ENCODE results near the gene TPCN1. TPM values are rescaled to one million over a fixed set of nuclear protein-coding genes. Genes with fewer than 3 reads are reported as not detected.

The TPCN1 gene
- total RNA-seq, 8 experiments from 2014 or later, result 2.7 to 39.8 (median 11.2) TPM

DNA sequence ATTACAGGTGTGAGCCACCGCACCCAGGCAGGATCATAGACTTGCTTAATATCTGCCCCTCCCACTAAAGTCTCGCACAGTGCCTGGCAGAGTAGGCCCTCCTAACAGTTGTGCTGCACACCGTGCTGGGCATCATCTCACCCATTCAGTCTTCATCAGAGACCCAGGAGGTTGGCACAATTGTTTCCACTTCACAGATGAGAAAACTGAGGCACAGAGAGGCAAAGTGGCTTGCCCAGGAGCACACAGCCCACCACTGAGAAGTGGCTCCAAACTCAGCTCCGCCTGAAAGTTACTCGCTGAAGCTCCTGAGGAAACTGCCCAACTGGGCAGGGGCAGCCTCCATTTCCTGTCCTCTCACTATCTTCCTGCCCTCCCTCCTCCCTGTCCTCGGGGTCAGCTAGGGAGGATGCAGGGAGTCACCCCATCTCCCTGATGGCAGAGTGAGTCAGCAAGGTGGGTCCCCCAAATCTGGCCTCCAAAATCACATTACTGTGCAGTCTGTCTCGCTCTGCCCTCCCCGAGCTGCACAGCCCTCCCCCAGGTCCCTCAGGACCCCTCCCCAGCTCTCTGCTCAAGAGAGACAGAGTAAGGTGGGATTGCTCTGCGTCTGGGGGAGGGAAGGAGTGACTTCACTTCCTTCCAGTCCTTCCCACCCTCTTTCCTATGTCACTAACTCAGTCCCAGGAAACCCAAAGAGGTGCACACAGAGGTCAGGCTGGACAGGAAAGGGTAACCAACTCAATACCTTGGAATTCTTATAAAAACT is 107.9 kb downstream of the TPCN1 start:
- in situ Hi-C loops (cut with MboI; ENCODE audit: low pct_unique_long_range_greater_than_20kb in 2 of 9, low sequenced_read_pairs in 9 of 9, unreplicated experiment in 9 of 9), result no loop called here
- no peak overlapping the region for H3K4me3 ChIP-seq
- H3K27ac ChIP-seq, result no peak overlapping the region
- no peaks in the 10 kb centered on the region for H3K4me1 ChIP-seq (replicated peaks in 1 of 2)
- WGBS, 10 experiments, result 0 to 100% (median 90%) methylated on average over 1 to 2 of the region's 9 CpGs; no CpG with 5 or more reads in 4 of the 10 experiments
- ATAC-seq (replicated peaks in 6 of 8), result peak in 2 of 8 experiments; percentile 1 to 3

DNA sequence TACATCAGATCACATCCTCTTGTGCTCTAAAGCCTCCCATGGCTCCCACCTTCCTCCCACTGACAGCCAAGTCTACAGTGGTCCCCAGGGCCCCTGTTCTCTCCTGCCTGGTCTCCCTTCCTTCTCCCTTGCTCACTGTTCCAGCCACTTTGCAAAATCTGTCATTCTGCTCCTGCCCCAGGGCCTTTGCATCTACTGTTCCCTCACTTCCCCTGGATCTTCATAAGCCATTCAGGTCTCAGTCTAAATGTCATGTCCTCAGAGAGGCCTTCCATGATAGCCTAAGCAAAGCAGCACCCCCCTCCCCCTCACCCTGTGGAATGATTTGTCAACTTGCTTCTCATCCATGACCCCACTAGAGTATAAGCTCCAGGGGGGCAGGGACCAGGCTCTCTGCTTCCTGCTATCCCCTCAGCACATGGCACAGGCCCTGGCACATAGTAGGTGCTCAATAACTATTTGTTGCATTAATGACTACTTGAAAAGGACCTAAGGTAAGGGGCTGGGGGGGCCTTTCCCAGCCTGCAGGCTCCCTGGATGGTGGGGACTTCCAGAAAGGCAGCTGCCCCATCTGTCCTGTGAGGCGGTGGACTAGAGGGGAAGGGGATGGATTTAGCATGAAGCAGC is 108.6 kb downstream of the TPCN1 start:
- Histone ChIP-seq H3K27ac (no peak overlapping the region), H3K4me1 (replicated peaks in 1 of 2) (no peaks in the 10 kb centered on the region), H3K4me3 (no peak overlapping the region)
- ATAC-seq (replicated peaks in 6 of 8), result no peak
- in situ Hi-C loops (cut with MboI; ENCODE audit: low pct_unique_long_range_greater_than_20kb in 2 of 9, low sequenced_read_pairs in 9 of 9, unreplicated experiment in 9 of 9), result no loop called here
- WGBS, 10 experiments, result 100% methylated on average over 1 of the region's 1 CpG; no CpG with 5 or more reads in 9 of the 10 experiments

DNA sequence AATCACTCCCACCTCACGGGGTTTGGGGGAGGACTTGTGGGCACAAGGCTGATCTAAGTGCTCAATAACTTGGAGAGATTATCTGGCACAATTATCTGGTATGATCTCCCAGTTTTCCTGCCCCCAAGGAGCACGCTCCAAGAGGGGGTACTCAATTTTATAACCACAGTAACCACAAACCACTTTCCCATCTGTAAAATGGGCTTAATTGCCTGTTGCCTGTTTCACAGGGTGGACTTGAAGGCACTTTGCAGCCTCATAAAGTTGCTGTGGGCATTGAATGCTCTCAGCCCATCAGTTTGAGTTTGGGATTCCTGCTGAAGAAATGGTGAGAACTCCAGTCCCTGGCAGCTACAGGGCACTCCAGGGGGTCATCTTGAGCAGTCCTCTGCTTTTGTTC is 109.2 kb downstream of the TPCN1 start:
- in situ Hi-C loops (cut with MboI; ENCODE audit: low pct_unique_long_range_greater_than_20kb in 2 of 9, low sequenced_read_pairs in 9 of 9, unreplicated experiment in 9 of 9), result no loop called here
- H3K4me3 ChIP-seq, result no peak overlapping the region
- 83 to 100% (median 100%) methylated on average over 1 of the region's 2 CpGs; no CpG with 5 or more reads in 7 of the 10 experiments for WGBS, 10 experiments

DNA sequence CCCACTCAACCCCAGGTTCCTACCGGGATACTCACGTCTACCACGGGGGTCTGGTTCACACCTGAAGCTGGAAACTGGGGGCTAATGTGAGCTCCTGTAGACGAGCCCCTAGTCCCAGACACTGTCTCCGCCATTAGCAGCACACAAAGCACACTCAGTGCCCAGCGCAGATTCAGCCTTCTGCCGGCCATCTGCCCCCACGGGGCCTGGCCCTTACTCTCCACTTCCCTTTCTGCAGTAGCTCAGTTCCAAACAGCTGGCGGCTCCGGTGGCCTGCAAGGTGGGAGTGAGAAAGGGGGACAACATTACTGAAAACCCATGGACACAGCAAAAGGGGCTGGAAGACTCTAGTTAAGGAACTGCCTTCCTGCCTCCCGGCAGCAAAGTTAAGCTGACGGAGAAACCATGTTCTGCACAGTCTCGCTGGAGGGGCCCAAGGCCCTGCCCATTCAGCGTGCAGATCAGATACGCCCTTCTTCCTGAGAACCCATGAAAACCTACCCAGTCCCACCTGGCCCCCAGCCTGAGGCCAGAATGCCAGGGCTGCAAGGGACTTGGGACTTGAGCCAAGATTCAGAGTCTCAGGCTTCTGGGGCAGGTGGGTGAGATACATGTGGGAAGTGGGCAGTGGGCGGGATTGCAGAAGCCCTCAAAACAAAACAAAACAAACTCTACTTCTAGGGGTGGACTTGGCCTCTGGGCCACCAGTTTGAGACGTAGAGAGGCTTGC is 111.6 kb downstream of the TPCN1 start:
- ATAC-seq (replicated peaks in 6 of 8), result no peak
- Histone ChIP-seq H3K27ac (no peak overlapping the region), H3K4me1 (replicated peaks in 1 of 2) (no peaks in the 10 kb centered on the region), H3K4me3 (no peak overlapping the region)
- in situ Hi-C loops (cut with MboI; ENCODE audit: low pct_unique_long_range_greater_than_20kb in 2 of 9, low sequenced_read_pairs in 9 of 9, unreplicated experiment in 9 of 9), result no loop called here
- 57 to 97% (median 80%) methylated on average over 1 to 7 of the region's 17 CpGs; no CpG with 5 or more reads in 5 of the 10 experiments for WGBS, 10 experiments

More for the DNA sequence above, 109.2 kb downstream of the TPCN1 start:
- no peak for ATAC-seq (replicated peaks in 6 of 8)
- no peaks in the 10 kb centered on the region for H3K4me1 ChIP-seq (replicated peaks in 1 of 2)
- H3K27ac ChIP-seq, result no peak overlapping the region

- no peak overlapping the region for H3K27ac ChIP-seq
- H3K4me1 ChIP-seq (replicated peaks in 1 of 2), result no peaks in the 10 kb centered on the region
- no peak overlapping the region for H3K4me3 ChIP-seq
- in situ Hi-C loops (cut with MboI; ENCODE audit: low pct_unique_long_range_greater_than_20kb in 2 of 9, low sequenced_read_pairs in 9 of 9, unreplicated experiment in 9 of 9), result no loop called here
- WGBS, 10 experiments, result 80 to 90% methylated on average over 1 to 2 of the region's 5 CpGs; no CpG with 5 or more reads in 8 of the 10 experiments
- ATAC-seq (replicated peaks in 6 of 8), result no peak
Measured at GRCh38 chr12:113333418-113333750, 112.1 kb downstream of the TPCN1 start.

GRCh38 chr12:113333877-113334785 is 112.9 kb downstream of the TPCN1 start:
- peak in 3 of 8 experiments; percentile 1 to 2 (median 2) for ATAC-seq (replicated peaks in 6 of 8)
- Histone ChIP-seq H3K27ac (no peak overlapping the region), H3K4me1 (replicated peaks in 1 of 2) (no peaks in the 10 kb centered on the region), H3K4me3 (peak overlapping the region; percentile 46 to 49 (median 48))
- 1 to 53% (median 25%) methylated on average over 2 to 15 of the region's 27 CpGs; no CpG with 5 or more reads in 2 of the 10 experiments for WGBS, 10 experiments
- in situ Hi-C loops (cut with MboI; ENCODE audit: low pct_unique_long_range_greater_than_20kb in 2 of 9, low sequenced_read_pairs in 9 of 9, unreplicated experiment in 9 of 9), result no loop called here

- no peaks in the 10 kb centered on the region for H3K4me1 ChIP-seq (replicated peaks in 1 of 2)
- H3K4me3 ChIP-seq, result peak within 1 kb of the TSS; percentile 46 to 49 (median 48)
- no peak within 1 kb of the TSS for H3K27ac ChIP-seq
- WGBS, 10 experiments, result 0 to 10% (median 4%) methylated on average over 1 to 25 of the region's 62 CpGs; no CpG with 5 or more reads in 4 of the 10 experiments
- in situ Hi-C loops (cut with MboI; ENCODE audit: low pct_unique_long_range_greater_than_20kb in 2 of 9, low sequenced_read_pairs in 9 of 9, unreplicated experiment in 9 of 9), result no loop called here
- ATAC-seq (replicated peaks in 6 of 8), result peak; percentile 86 to 99 (median 98)
Measured at GRCh38 chr12:113334786-113335539, 113.7 kb downstream of the TPCN1 start, which contains the start of gene SLC8B1. Gene SLC8B1, minus strand, starts transcription at chr12:113335109. Its CDS starts 2,231 bp downstream, at chr12:113332878.

DNA sequence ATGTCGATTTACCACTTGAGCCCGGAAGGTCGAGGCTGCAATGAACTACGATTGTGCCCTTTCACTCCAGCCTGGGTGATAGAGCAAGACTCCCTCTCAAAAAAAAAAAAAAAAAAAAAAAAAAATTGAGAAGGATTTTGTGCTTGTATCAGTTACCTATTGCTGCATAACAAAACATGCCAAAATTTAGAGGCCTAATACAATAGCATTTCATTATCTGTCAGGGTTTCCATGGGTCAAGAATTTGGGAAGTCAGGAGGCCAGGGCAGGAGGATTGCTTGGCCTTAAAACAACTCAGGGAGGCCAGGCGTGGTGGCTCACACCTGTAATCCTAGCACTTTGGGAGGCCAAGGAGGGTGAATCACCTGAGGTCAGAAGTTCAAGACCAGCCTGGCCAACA is 118.3 kb downstream of the TPCN1 start:
- Histone ChIP-seq H3K4me3 (no peak overlapping the region), H3K4me1 (replicated peaks in 1 of 2) (no peaks in the 10 kb centered on the region), H3K27ac (no peak overlapping the region)
- no peak for ATAC-seq (replicated peaks in 6 of 8)
- 80 to 100% (median 95%) methylated on average over 1 to 4 of the region's 5 CpGs; no CpG with 5 or more reads in 2 of the 10 experiments for WGBS, 10 experiments
- in situ Hi-C loops (cut with MboI; ENCODE audit: low pct_unique_long_range_greater_than_20kb in 2 of 9, low sequenced_read_pairs in 9 of 9, unreplicated experiment in 9 of 9), result no loop called here

DNA sequence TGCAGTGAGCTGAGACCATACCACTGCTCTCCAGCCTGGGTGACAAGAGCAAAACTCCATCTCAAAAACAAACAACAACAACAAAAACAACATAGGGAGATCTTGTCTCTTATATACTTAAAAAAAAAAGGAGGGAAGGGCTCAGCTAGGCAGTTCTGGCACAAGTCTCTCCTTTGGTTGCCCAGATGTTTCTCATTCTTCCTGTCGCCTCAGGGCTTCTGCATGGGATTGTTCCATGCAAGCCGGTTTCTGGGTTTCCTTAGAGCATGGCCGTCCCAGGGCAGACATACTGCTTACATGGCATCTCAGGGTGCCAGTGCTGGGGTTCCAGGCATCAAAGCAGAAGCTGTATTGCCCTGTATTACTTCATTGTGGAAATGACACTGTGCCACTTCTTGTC is 118.8 kb downstream of the TPCN1 start:
- Histone ChIP-seq H3K4me1 (replicated peaks in 1 of 2) (no peaks in the 10 kb centered on the region), H3K4me3 (no peak overlapping the region), H3K27ac (no peak overlapping the region)
- in situ Hi-C loops (cut with MboI; ENCODE audit: low pct_unique_long_range_greater_than_20kb in 2 of 9, low sequenced_read_pairs in 9 of 9, unreplicated experiment in 9 of 9), result no loop called here
- ATAC-seq (replicated peaks in 6 of 8), result peak in 3 of 8 experiments; percentile 22 to 49 (median 39)
- WGBS, 10 experiments, result 0 to 83% (median 0%) methylated on average over 1 to 3 of the region's 3 CpGs; no CpG with 5 or more reads in 5 of the 10 experiments

GRCh38 chr12:113341535-113341934 is 120.3 kb downstream of the TPCN1 start:
- no peak overlapping the region for H3K4me3 ChIP-seq
- H3K27ac ChIP-seq, result no peak overlapping the region
- in situ Hi-C loops (cut with MboI; ENCODE audit: low pct_unique_long_range_greater_than_20kb in 2 of 9, low sequenced_read_pairs in 9 of 9, unreplicated experiment in 9 of 9), result no loop called here
- no peak for ATAC-seq (replicated peaks in 6 of 8)
- no peaks in the 10 kb centered on the region for H3K4me1 ChIP-seq (replicated peaks in 1 of 2)
- WGBS, 10 experiments, result 60 to 86% (median 70%) methylated on average over 1 to 6 of the region's 6 CpGs; no CpG with 5 or more reads in 2 of the 10 experiments

- in situ Hi-C loops (cut with MboI; ENCODE audit: low pct_unique_long_range_greater_than_20kb in 2 of 9, low sequenced_read_pairs in 9 of 9, unreplicated experiment in 9 of 9), result no loop called here
- H3K4me3 ChIP-seq, result no peak overlapping the region
- peaks cover 0 to 5% of the 10 kb centered on the region in 2 donors for H3K4me1 ChIP-seq (replicated peaks in 1 of 2)
- no peak overlapping the region for H3K27ac ChIP-seq
- ATAC-seq (replicated peaks in 6 of 8), result no peak
- WGBS, 10 experiments, result 83 to 100% (median 94%) methylated on average over 1 to 6 of the region's 6 CpGs; no CpG with 5 or more reads in 1 of the 10 experiments
Measured at GRCh38 chr12:113345318-113345717, 124.1 kb downstream of the TPCN1 start.

- ATAC-seq (replicated peaks in 6 of 8), result no peak
- in situ Hi-C loops (cut with MboI; ENCODE audit: low pct_unique_long_range_greater_than_20kb in 2 of 9, low sequenced_read_pairs in 9 of 9, unreplicated experiment in 9 of 9), result no loop called here
- H3K27ac ChIP-seq, result no peak overlapping the region
- no peak overlapping the region for H3K4me3 ChIP-seq
- 50 to 100% (median 88%) methylated on average over 1 to 4 of the region's 5 CpGs; no CpG with 5 or more reads in 1 of the 10 experiments for WGBS, 10 experiments
- H3K4me1 ChIP-seq (replicated peaks in 1 of 2), result peaks cover 0 to 5% of the 10 kb centered on the region in 2 donors
Measured at GRCh38 chr12:113346353-113346752, 125.1 kb downstream of the TPCN1 start.
